ENCODE data around the gene SLC66A2.

Gene SLC66A2

GRCh38 chr18:79937103-79937860 is 14.2 kb downstream of the SLC66A2 start:
- DNase-seq (ENCODE audit: low read depth), result no peak

- no peak for DNase-seq (ENCODE audit: low read depth)
These were observed 14.8 kb downstream of the SLC66A2 start for GRCh38 chr18:79936641-79937040.

- no peak for DNase-seq (ENCODE audit: low read depth)
These were observed 15.5 kb downstream of the SLC66A2 start for GRCh38 chr18:79935925-79936324.

- no peak for DNase-seq (ENCODE audit: low read depth)
These were observed 16.0 kb downstream of the SLC66A2 start for GRCh38 chr18:79935499-79935898.

- DNase-seq (ENCODE audit: low read depth), result no peak
These were observed 16.4 kb downstream of the SLC66A2 start for GRCh38 chr18:79935098-79935480.

- DNase-seq (ENCODE audit: low read depth), result no peak
These were observed 16.9 kb downstream of the SLC66A2 start for GRCh38 chr18:79934311-79935097.

- DNase-seq (ENCODE audit: low read depth), result no peak
These were observed 17.7 kb downstream of the SLC66A2 start for GRCh38 chr18:79933765-79934164.

GRCh38 chr18:79932907-79933306 is 18.5 kb downstream of the SLC66A2 start:
- DNase-seq (ENCODE audit: low read depth), result no peak

GRCh38 chr18:79931475-79931874 is 20.0 kb downstream of the SLC66A2 start:
- no peak for DNase-seq (ENCODE audit: low read depth)

- no peak for DNase-seq (ENCODE audit: low read depth)
These were observed 21.3 kb downstream of the SLC66A2 start for GRCh38 chr18:79930020-79930642.

- DNase-seq (ENCODE audit: low read depth), result no peak
These were observed 22.9 kb downstream of the SLC66A2 start for GRCh38 chr18:79928563-79928960.

GRCh38 chr18:79927607-79928562 is 23.6 kb downstream of the SLC66A2 start:
- no peak for DNase-seq (ENCODE audit: low read depth)

GRCh38 chr18:79926715-79927606 is 24.5 kb downstream of the SLC66A2 start:
- DNase-seq (ENCODE audit: low read depth), result no peak

GRCh38 chr18:79926306-79926705 is 25.1 kb downstream of the SLC66A2 start:
- no peak for DNase-seq (ENCODE audit: low read depth)

GRCh38 chr18:79924814-79925731 is 26.4 kb downstream of the SLC66A2 start:
- no peak for DNase-seq (ENCODE audit: low read depth)

GRCh38 chr18:79923896-79924585 is 27.4 kb downstream of the SLC66A2 start:
- DNase-seq (ENCODE audit: low read depth), result no peak

GRCh38 chr18:79922971-79923411 is 28.5 kb downstream of the SLC66A2 start:
- DNase-seq (ENCODE audit: low read depth), result no peak

- DNase-seq (ENCODE audit: low read depth), result no peak
These were observed 29.2 kb downstream of the SLC66A2 start for GRCh38 chr18:79921984-79922965.

Measured in stimulated activated CD8-positive, alpha-beta memory T cell treated with anti-CD3 and anti-CD28 coated beads, Interleukin-4, amount 100 ng/mL, for 24 hours (primary cell).